ENCODE results near the gene SRGAP3.

The SRGAP3 gene

GRCh38 chr3:9078561-9079240 is 170.7 kb downstream of the SRGAP3 start:
- no peak for DNase-seq

- no peak for DNase-seq
Measured at GRCh38 chr3:9077029-9077428, 172.4 kb downstream of the SRGAP3 start.

- DNase-seq = no peak
Measured at GRCh38 chr3:9075762-9076161, 173.7 kb downstream of the SRGAP3 start.

GRCh38 chr3:9074079-9074478 is 175.4 kb downstream of the SRGAP3 start:
- DNase-seq = no peak

- no peak for DNase-seq
Measured at GRCh38 chr3:9072667-9073009, 176.8 kb downstream of the SRGAP3 start.

- DNase-seq = no peak
Measured at GRCh38 chr3:9071936-9072666, 177.3 kb downstream of the SRGAP3 start.

GRCh38 chr3:9070961-9071360 is 178.5 kb downstream of the SRGAP3 start:
- no peak for DNase-seq

- no peak for DNase-seq
Measured at GRCh38 chr3:9069971-9070370, 179.5 kb downstream of the SRGAP3 start.

GRCh38 chr3:9068051-9068450 is 181.4 kb downstream of the SRGAP3 start:
- DNase-seq = no peak

GRCh38 chr3:9067352-9067975 is 182.0 kb downstream of the SRGAP3 start:
- peak; percentile 0 for DNase-seq

GRCh38 chr3:9066775-9067174 is 182.7 kb downstream of the SRGAP3 start:
- no peak for DNase-seq

- no peak for DNase-seq
Measured at GRCh38 chr3:9066141-9066540, 183.3 kb downstream of the SRGAP3 start.

GRCh38 chr3:9064850-9065249 is 184.6 kb downstream of the SRGAP3 start:
- no peak for DNase-seq

- no peak for DNase-seq
Measured at GRCh38 chr3:9064251-9064650, 185.2 kb downstream of the SRGAP3 start.

- no peak for DNase-seq
Measured at GRCh38 chr3:9062570-9062969, 186.9 kb downstream of the SRGAP3 start.

- DNase-seq = no peak
Measured at GRCh38 chr3:9061634-9062033, 187.8 kb downstream of the SRGAP3 start.

- no peak for DNase-seq
Measured at GRCh38 chr3:9059489-9060400, 189.7 kb downstream of the SRGAP3 start.

GRCh38 chr3:9056581-9056980 is 192.9 kb downstream of the SRGAP3 start:
- DNase-seq = no peak

- no peak for DNase-seq
Measured at GRCh38 chr3:9047452-9048346, 201.7 kb downstream of the SRGAP3 start.

GRCh38 chr3:9045371-9045770 is 204.1 kb downstream of the SRGAP3 start:
- DNase-seq = no peak

GRCh38 chr3:9043063-9043462 is 206.4 kb downstream of the SRGAP3 start:
- DNase-seq = no peak

- no peak for DNase-seq
Measured at GRCh38 chr3:9041626-9042025, 207.8 kb downstream of the SRGAP3 start.

Data from NCI-H446 treated with DMSO at 0.1 percent for 48 hours (cell line).